NB4 (cell line): ENCODE measurements around the gene AGT.

Experiments used
- DNase-seq: peaks from one replicate; pipeline ENCODE4 v3.0.0; 2010; ENCODE audit warnings: low read depth
- H3K4me3 ChIP-seq: one replicate; pipeline ENCODE4 v1.5.1; 2011; ENCODE audit warnings: mild to moderate bottlenecking, low read depth, low read length, moderate library complexity
- MYC ChIP-seq: IDR thresholded peaks from 2 replicates; pipeline ENCODE4 v1.6.1; 2011; ENCODE audit warnings: low read depth, low read length
- POLR2A ChIP-seq: IDR thresholded peaks from 2 replicates; pipeline ENCODE4 v1.6.1; 2011; ENCODE audit warnings: mild to moderate bottlenecking; ENCODE audit not compliant: insufficient read length; ENCODE audit errors: extremely low read depth
- TF ChIP-seq, protein P1 (sequence below): IDR thresholded peaks from one replicate; pipeline ENCODE4 v1.5.1; 2012; ENCODE audit warnings: low read depth, low read length
- TF ChIP-seq, protein P2 (sequence below): IDR thresholded peaks from 2 replicates; pipeline ENCODE4 v1.6.1; 2011; ENCODE audit warnings: low read depth, low read length

AGT gene

DNA sequence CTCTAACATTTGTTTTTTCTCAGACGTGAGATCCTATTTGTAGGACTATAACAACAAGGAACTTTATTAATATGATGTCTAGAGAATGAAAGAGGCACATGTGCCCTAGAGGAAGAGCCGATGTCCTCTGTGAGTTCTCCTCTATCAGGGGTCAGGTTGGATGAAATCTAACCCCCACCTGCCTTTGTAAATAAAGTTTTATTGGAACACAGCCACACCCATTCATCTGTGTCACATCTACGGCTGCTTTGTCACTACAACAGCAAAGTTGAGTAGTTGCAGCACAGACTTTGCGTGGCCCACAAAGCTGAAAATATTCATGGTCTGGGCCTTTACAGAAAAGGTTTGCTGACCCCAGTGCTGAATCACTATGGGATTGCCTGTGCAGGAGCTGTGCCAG is 32.7 kb upstream of the AGT start:
- TF ChIP-seq MYC (no peak), POLR2A (no peak)
- TF ChIP-seq, protein P1, sequence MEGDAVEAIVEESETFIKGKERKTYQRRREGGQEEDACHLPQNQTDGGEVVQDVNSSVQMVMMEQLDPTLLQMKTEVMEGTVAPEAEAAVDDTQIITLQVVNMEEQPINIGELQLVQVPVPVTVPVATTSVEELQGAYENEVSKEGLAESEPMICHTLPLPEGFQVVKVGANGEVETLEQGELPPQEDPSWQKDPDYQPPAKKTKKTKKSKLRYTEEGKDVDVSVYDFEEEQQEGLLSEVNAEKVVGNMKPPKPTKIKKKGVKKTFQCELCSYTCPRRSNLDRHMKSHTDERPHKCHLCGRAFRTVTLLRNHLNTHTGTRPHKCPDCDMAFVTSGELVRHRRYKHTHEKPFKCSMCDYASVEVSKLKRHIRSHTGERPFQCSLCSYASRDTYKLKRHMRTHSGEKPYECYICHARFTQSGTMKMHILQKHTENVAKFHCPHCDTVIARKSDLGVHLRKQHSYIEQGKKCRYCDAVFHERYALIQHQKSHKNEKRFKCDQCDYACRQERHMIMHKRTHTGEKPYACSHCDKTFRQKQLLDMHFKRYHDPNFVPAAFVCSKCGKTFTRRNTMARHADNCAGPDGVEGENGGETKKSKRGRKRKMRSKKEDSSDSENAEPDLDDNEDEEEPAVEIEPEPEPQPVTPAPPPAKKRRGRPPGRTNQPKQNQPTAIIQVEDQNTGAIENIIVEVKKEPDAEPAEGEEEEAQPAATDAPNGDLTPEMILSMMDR, result no peak
- TF ChIP-seq, protein P2, sequence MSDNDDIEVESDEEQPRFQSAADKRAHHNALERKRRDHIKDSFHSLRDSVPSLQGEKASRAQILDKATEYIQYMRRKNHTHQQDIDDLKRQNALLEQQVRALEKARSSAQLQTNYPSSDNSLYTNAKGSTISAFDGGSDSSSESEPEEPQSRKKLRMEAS, result no peak
- no peak for DNase-seq
- no peak overlapping the region for H3K4me3 ChIP-seq

DNA sequence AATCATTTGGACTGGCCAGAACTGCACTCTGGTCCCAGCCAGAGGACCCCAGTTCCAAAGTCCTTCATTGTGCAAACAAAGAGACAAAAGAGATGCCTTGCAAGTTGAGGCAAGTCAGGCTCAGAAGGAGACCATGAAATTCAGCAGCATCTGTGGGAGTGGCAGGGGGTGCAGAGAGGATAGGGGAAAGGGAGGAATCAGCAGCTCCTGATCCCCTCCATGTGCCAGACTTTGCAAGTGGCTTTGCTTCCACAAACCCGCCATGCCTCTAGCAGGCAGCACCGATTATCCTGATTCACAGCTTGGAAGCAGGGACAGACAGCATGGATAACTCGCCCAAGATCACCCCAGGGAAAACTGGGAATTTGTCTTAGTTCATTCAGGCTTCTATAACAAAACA is 31.1 kb upstream of the AGT start:
- DNase-seq, result no peak
- no peak overlapping the region for H3K4me3 ChIP-seq
- TF ChIP-seq, protein P1, result no peak
- TF ChIP-seq MYC, result no peak
- no peak for TF ChIP-seq POLR2A
- TF ChIP-seq, protein P2, result no peak

DNA sequence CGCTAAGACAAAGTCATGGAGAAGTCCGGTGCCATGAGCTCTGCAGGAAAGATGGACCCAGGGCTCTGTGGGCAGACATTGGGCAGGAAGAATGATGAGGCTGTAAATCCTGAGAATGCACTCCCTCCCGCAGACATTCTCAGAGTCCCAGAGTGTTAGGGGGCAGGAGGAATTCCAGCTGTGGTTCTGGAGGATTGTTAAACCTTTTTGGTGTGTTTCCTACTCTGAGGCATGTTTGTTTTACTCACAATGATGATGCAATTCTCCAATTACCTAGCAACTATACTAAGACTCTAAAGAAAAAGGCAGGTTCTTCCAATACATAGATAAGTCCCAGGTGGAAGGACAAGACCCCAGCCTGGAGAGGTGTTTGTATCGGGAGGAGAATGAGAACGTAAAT is 30.5 kb upstream of the AGT start:
- no peak overlapping the region for H3K4me3 ChIP-seq
- TF ChIP-seq MYC (no peak), POLR2A (no peak)
- TF ChIP-seq, protein P2, result no peak
- TF ChIP-seq, protein P1, result no peak
- DNase-seq, result no peak

DNA sequence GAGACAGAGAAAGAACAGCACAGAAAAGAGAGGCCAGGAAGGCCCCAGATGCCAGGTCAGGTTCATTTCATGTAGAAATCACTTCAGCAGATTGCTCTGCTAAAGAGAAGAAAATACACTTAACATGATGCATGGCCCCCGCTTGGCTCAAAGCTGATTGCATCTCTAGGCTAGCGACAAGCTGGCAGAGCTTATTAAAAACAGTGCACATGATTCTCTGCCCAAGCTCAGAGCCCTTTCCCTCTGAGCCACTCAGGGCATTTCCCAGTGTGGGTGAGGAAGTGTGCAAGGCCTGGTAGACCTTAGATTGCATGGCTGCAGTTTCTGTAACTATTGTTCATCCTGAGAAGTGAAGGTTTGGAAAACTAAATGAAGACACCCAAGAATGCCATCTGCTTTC is 30.0 kb upstream of the AGT start:
- TF ChIP-seq, protein P1, result no peak
- no peak for TF ChIP-seq MYC
- TF ChIP-seq, protein P2, result no peak
- no peak for TF ChIP-seq POLR2A
- H3K4me3 ChIP-seq, result no peak overlapping the region
- DNase-seq, result no peak

DNA sequence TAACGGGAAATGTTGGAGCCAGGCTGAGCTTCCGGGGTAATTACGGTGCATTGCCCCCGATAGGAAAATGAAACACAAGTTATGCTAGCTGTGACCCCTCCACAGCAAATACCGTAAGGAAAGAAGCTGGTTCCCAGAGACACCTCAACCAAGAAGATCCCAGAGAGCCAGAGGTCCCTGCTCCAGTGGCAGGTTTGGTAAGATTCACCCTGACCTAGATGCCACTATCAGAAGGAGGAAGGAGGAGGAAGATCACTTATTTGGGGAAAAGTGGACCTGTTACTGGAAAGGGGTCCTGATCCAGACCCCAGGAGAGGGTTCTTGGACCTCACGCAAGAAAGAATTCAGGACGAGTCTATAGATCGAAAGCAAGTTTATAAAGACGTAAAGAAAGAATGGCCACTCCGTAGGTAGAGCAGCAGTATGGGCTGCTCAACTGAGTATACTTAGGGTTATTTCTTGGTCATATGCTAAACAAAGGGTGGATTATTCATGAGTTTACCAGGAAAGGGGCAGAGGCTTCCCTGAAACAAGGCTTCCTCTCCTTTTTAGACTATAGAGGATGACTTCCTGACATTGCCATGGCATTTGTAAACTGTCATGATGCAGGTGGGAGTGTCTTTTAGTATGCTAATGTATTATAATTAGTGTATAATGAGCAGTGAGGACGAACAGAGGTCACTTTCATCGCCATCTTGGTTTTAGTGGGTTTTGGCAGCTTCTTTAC is 25.8 kb upstream of the AGT start:
- DNase-seq, result no peak
- H3K4me3 ChIP-seq, result no peak overlapping the region
- TF ChIP-seq POLR2A (no peak), MYC (no peak)
- TF ChIP-seq, protein P2, result no peak
- TF ChIP-seq, protein P1, result no peak
